NCI-H510A treated with DMSO at 0.1 percent for 48 hours (cell line): ENCODE results near the gene LRGUK.
"Not testable (repeated sequence)": the region's sequence is repeated elsewhere in the genome, so short reads cannot be mapped to it uniquely, and the experiment has no call there.

Experiments used
- DNase-seq: peaks from one replicate; lab custom pipeline; 2025; lab: John Stamatoyannopoulos, UW

LRGUK gene

DNA sequence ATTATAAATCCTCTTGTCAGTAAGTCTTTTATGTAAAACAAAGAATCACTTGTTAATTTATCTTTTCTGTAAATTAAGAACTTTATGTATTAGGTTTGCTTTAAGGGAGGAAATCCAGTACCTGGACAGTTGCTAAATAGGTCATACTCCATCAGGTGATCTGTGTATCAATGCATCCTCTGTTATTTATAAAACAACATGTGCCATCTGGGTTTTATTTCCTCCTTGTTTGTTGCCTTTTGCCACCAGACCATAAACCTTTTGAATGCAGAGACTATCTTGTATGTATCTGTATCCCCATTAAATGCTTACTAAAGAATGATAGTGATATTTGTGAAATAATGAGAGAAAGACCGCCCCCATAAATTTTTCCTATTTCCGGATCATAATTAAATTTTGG lies 119.6 kb downstream of the LRGUK start:
- DNase-seq: no peak

- DNase-seq: no peak
Measured at GRCh38 chr7:134248196-134248595, 121.1 kb downstream of the LRGUK start.

DNA sequence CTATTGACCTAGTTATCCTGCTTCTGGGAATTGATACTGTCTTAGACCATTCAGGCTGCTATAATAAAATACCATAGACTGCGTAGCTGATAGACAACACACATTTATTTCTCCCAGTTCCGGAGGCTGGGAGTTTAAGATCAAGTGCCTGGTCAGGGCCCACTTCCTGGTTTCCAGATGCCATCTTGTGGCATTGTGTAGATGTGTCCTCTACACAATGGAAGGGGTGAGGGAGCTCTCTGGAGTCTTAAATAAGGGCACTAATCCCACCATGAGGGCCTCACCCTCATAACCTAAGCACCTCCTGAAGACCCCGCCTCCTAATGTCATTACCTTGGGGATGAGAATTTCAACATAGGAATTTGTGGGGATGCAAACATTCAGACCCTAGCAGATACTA lies 127.2 kb downstream of the LRGUK start:
- DNase-seq: no peak

- DNase-seq: no peak
Measured at GRCh38 chr7:134255814-134256213, 128.7 kb downstream of the LRGUK start.

- no peak for DNase-seq
Measured at GRCh38 chr7:134262322-134262721, 135.2 kb downstream of the LRGUK start.

- DNase-seq: no peak
Measured at GRCh38 chr7:134276951-134277350, 149.8 kb downstream of the LRGUK start.

DNA sequence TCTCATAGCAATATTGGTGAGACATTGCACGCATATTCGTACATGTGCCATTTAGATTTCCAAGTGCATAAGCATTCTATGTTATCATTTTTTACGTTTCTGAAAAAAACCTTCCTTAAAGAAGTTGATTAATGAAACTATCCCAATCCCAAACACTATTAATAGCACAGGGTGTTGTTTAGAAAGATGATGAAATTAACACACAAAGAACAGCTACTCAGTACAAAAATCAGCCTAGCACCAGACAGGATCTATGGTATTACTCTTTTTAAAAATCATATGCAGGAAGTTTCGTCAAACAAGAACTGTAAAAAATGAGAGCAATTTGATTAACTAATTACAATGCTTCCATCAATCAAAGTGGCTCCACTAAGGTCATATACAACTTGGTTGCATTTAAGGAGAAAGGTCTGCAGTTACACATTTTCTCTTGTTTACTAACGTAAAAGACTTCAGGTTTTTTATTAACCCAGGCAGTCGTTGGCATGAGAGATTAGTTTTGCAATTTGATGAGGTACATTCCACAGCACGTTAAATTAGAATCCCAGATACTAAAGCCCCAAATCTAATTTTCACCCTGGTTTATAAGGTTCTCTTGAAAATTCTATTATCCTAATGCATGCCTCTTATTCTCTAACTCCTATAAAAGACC lies 151.5 kb downstream of the LRGUK start:
- no peak for DNase-seq

- DNase-seq: no peak
Measured at GRCh38 chr7:134279336-134279735, 152.2 kb downstream of the LRGUK start.

DNA sequence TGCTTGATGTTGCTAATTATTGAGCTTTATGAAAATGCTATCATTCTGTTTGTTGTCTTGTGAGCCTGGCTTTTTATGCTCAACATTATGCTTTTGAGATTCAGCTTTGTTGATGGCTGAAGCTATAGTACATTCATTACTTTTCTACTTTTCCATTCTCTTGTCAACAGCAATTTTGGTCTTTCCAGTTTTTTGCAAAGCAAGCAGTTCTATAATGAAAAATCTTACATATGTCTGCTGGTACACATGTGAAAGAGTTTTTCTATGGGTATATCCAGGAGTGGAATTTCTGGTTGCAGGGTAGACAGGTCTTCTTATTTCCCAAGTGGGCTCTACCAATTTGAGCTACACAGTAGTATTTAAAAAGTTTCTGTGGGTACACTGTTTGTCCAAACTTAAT lies 152.8 kb downstream of the LRGUK start:
- DNase-seq: no peak

DNA sequence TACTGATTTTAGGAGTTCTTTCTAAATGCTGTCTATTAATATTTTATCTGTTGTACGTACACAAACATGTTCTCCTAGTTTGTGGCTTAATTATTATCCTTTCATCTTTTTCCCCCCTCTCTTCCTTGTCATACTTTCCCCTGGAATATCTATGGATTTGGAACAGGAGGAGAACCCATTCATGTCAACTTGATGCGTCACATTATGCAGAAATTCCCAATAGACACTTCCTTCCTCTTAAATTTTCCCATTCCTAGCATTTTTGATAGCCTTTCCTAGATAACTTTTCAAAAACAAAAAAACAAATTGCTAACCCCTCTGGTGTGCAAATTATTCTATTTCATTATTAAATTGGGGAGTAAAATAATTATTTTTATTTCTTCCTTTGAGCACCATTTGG lies 153.4 kb downstream of the LRGUK start:
- no peak for DNase-seq

DNA sequence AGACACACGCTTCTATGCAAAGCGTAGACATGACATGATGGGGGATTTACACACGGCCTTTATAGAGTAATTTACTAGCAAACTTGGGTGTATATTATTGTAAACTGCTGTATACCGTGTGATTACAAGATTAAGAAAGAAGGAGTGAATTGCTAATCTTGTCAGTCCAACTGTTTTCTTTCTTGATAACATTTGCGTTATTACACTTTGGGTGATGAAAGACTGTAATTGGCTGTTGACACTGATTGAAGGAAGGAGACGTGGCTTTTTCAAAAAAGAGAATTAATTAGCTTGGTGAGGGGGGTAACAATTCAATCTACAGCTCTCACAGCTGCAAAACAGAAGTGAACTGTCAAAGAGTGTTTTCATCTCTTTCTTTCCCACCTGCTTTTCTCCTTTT lies 156.9 kb downstream of the LRGUK start:
- no peak for DNase-seq

DNA sequence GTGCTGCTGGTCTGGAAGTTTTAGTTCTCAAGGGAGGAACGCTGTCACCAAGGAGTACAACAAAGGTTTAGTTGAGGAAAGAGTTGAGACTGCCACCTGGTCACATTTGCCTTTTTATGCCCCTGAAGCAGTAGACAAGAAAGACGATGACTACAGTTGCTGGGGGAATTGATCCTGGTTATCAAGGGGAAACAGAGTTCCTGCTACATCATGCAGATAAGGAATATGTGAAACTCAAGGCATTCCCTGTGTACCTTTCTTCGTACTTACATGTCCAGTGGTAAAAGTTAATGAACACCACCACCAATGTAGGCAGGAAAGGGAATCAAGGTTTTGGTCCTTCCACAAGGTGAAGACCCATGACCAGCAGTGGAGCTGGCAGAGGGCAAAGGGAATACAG lies 157.8 kb downstream of the LRGUK start:
- DNase-seq: no peak

DNA sequence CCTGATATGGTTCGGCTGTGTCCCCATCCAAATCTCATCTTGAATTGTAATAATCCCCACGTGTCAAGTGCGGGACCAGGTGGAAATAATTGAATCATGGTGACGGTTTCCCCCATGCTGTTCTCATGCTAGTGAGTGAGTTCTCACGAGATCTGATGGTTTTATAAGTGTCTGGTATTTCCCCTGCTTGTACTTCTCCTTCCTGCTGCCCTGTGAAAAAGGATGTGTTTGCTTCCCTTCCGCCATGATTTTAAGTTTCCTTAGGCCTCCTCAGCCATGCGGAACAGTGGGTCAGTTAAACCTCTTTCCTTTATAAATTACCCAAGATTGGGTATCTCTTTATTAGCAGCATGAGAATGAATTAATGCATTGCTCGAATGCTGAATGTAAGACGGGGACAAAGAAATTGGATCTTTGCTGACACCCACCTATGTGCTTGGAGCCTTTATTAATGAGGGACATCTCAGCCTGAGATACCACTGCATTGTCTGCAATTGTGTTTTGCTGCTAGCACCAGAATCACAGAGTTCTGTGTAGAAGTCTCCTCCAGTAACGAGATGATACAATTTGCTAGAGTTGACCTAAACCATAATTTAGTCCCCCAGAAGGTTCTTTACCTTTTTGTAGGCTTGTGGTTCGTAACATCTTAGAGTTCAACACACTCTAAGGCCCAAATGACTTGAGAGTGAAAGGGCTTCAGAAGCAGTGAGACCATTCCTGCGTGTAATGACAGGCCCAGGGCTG lies 160.9 kb downstream of the LRGUK start:
- no peak for DNase-seq

DNA sequence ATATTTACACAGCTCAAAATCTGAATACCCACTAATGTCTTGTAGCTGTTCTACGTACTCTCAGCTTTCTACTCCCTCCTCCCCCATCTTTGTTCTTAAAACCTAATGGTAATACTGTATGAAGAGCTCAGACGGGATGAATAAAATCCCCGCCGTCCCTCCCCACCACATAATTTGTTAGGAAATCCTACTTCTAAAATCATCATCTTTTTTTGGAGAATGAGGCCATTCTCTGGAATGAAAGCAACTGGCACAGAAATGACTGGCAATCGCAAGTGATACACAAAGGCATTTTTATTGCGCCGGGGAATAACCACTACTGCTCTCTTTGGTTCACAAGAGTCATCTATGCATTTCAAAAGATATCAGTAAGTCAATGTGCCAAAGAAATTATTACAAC lies 162.3 kb downstream of the LRGUK start:
- no peak for DNase-seq

GRCh38 chr7:134289841-134290240 lies 162.7 kb downstream of the LRGUK start:
- DNase-seq: no peak

DNA sequence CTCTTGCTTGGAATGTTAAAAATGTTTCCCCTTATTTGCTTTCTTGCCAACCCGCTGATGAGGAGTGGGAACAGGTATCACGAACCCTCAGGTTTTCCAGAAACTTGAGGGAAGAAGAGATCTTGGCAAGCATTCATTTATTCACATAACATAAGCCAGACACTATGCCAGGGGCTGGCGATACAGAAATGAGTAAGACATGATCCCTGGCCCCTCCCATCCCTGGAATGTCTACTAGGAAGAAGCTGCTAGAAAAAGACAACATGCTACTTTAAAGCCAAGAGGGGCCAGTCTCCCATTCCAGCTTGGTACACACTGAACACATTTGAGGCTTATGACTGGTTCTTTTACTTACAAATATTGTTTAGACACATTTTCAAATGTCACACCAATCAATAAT lies 163.1 kb downstream of the LRGUK start:
- DNase-seq: no peak

GRCh38 chr7:134293002-134293740 lies 166.0 kb downstream of the LRGUK start:
- no peak for DNase-seq

- DNase-seq: not testable (repeated sequence)
Measured at GRCh38 chr7:134295982-134296381, 168.8 kb downstream of the LRGUK start.

DNA sequence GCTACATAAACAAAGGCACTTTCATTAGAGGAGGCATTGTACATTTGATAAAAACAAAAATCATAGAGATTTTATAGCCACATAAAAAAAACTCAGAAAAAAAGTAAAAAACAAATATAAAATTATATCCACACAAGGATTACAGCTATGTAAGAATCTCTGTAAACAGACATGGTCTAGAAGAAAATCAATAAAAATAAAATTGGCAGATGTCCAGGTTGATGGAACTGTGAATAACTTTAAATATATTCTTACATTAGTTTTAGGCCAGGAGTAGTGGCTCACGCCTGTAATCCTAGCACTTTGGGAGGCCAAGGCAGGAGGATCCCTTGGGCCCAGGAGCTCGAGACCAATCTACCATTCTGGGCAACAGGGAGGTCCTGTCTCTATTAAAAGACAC lies 170.3 kb downstream of the LRGUK start:
- DNase-seq: no peak

- no peak for DNase-seq
Measured at GRCh38 chr7:134298902-134299683, 172.0 kb downstream of the LRGUK start.

- DNase-seq: no peak
Measured at GRCh38 chr7:134300988-134301387, 173.8 kb downstream of the LRGUK start.

GRCh38 chr7:134301592-134301991 lies 174.5 kb downstream of the LRGUK start:
- DNase-seq: no peak
